IPS-NIHi7 (cell line): ENCODE results near the gene MYOZ3.

Source experiments
- DNase-seq: peaks from one replicate; pipeline ENCODE4 v3.0.0; 2012; ENCODE audit warnings: mixed read lengths; ENCODE audit errors: extremely low spot score

MYOZ3 gene

GRCh38 chr5:150642991-150643710 lies 17.9 kb upstream of the MYOZ3 start:
- DNase-seq = no peak

- DNase-seq = no peak
Observed at GRCh38 chr5:150644058-150644457, 17.0 kb upstream of the MYOZ3 start.

GRCh38 chr5:150644514-150644913 lies 16.5 kb upstream of the MYOZ3 start:
- DNase-seq = no peak

- DNase-seq = no peak
Observed at GRCh38 chr5:150645070-150645700, 15.9 kb upstream of the MYOZ3 start.

- no peak for DNase-seq
Observed at GRCh38 chr5:150647275-150648251, 13.5 kb upstream of the MYOZ3 start.

- no peak for DNase-seq
Observed at GRCh38 chr5:150648294-150649107, 12.6 kb upstream of the MYOZ3 start.

GRCh38 chr5:150649108-150650020 lies 11.7 kb upstream of the MYOZ3 start:
- DNase-seq = no peak

- DNase-seq = no peak
Observed at GRCh38 chr5:150650021-150651006, 10.7 kb upstream of the MYOZ3 start.

GRCh38 chr5:150651382-150651781 lies 9.7 kb upstream of the MYOZ3 start:
- DNase-seq = no peak

- DNase-seq = no peak
Observed at GRCh38 chr5:150651924-150652671, 9.0 kb upstream of the MYOZ3 start.

- DNase-seq = no peak
Observed at GRCh38 chr5:150653145-150653761, 7.8 kb upstream of the MYOZ3 start.

- no peak for DNase-seq
Observed at GRCh38 chr5:150653762-150654556, 7.1 kb upstream of the MYOZ3 start.

GRCh38 chr5:150655221-150655620 lies 5.8 kb upstream of the MYOZ3 start:
- no peak for DNase-seq

GRCh38 chr5:150656191-150657132 lies 4.6 kb upstream of the MYOZ3 start:
- peak; percentile 95 for DNase-seq

GRCh38 chr5:150658121-150658520 lies 2.9 kb upstream of the MYOZ3 start:
- no peak for DNase-seq

- no peak for DNase-seq
Observed at GRCh38 chr5:150658699-150659265, 2.3 kb upstream of the MYOZ3 start.
